IPS DF 6.9 (cell line): ENCODE measurements around the gene OTUD1.
A peak's percentile ranks its signal among the peaks of the same experiment; 100 is the strongest.

Experiments used
- DNase-seq: peaks from one replicate; pipeline ENCODE4 v3.0.0-alpha.2; 2013; ENCODE audit warnings: low read depth, low spot score
- H3K27ac ChIP-seq: one replicate; pipeline ENCODE4 v1.5.1; 2013; ENCODE audit warnings: low read length, control low read depth
- H3K27me3 ChIP-seq: 2 replicates; pipeline ENCODE4 v1.6.1; 2013; ENCODE audit warnings: mild to moderate bottlenecking, low read length; ENCODE audit not compliant: control insufficient read depth, insufficient read depth
- H3K36me3 ChIP-seq: 2 replicates; pipeline ENCODE4 v1.6.1; 2013; ENCODE audit warnings: low read length; ENCODE audit not compliant: control insufficient read depth, insufficient read depth
- H3K4me1 ChIP-seq: 2 replicates; pipeline ENCODE4 v1.6.1; 2013; ENCODE audit warnings: low read length; ENCODE audit not compliant: control insufficient read depth, insufficient read depth
- H3K4me3 ChIP-seq: 2 replicates; pipeline ENCODE4 v1.5.1; 2013; ENCODE audit warnings: mild to moderate bottlenecking, low read length
- H3K9me3 ChIP-seq: 2 replicates; pipeline ENCODE4 v1.6.1; 2013; ENCODE audit warnings: low read length, inconsistent platforms; ENCODE audit not compliant: control insufficient read depth, insufficient read depth
- WGBS: extraction: QIAGEN DNeasy Blood & Tissue Kit; methylation state at CpG from one replicate; pipeline ENCODE4 v1.1.7; 2013; ENCODE audit warnings: mixed read lengths, missing lambda C conversion rate; ENCODE audit not compliant: insufficient read length, insufficient coverage; 5-methylcytosine and 5-hydroxymethylcytosine counted together

The OTUD1 gene

GRCh38 chr10:23439961-23440889 is 1.4 kb downstream of the OTUD1 start:
- H3K27me3 ChIP-seq = no peaks in the 10 kb centered on the region
- no CpG with 5 or more reads among the region's 73 CpGs for WGBS
- H3K36me3 ChIP-seq = no peaks in the 10 kb centered on the region
- H3K9me3 ChIP-seq = no peaks in the 10 kb centered on the region
- no peak overlapping the region for H3K27ac ChIP-seq
- H3K4me3 ChIP-seq = peak overlapping the region; percentile 85; the same call in 1 of the 2 replicates
- DNase-seq = no peak
- H3K4me1 ChIP-seq = no peaks in the 10 kb centered on the region

- Histone ChIP-seq H3K4me3 (no peak overlapping the region), H3K9me3 (no peaks in the 10 kb centered on the region), H3K27ac (no peak overlapping the region), H3K4me1 (no peaks in the 10 kb centered on the region), H3K27me3 (no peaks in the 10 kb centered on the region), H3K36me3 (no peaks in the 10 kb centered on the region)
- WGBS = 100% methylated on average over 2 of the region's 3 CpGs
- no peak for DNase-seq
Measured at GRCh38 chr10:23441251-23441650, 2.4 kb downstream of the OTUD1 start.

- H3K27ac ChIP-seq = no peak overlapping the region
- H3K4me3 ChIP-seq = no peak overlapping the region
Measured at GRCh38 chr10:23442936-23443335, 4.1 kb downstream of the OTUD1 start.

GRCh38 chr10:23445591-23445990 is 6.7 kb downstream of the OTUD1 start:
- no peaks in the 10 kb centered on the region for H3K4me1 ChIP-seq
- DNase-seq = no peak

More at GRCh38 chr10:23442936-23443335, 4.1 kb downstream of the OTUD1 start:
- Histone ChIP-seq H3K27me3 (no peaks in the 10 kb centered on the region), H3K36me3 (no peaks in the 10 kb centered on the region), H3K4me1 (no peaks in the 10 kb centered on the region), H3K9me3 (no peaks in the 10 kb centered on the region)
- DNase-seq = no peak
- WGBS = no CpG with 5 or more reads among the region's 2 CpGs

GRCh38 chr10:23448323-23448722 is 9.4 kb downstream of the OTUD1 start:
- Histone ChIP-seq H3K4me3 (no peak overlapping the region), H3K27ac (no peak overlapping the region), H3K9me3 (no peaks in the 10 kb centered on the region), H3K36me3 (no peaks in the 10 kb centered on the region), H3K27me3 (no peaks in the 10 kb centered on the region), H3K4me1 (no peaks in the 10 kb centered on the region)
- WGBS = no CpG with 5 or more reads among the region's 2 CpGs
- DNase-seq = no peak

More at GRCh38 chr10:23445591-23445990, 6.7 kb downstream of the OTUD1 start:
- Histone ChIP-seq H3K36me3 (no peaks in the 10 kb centered on the region), H3K4me3 (no peak overlapping the region), H3K27me3 (no peaks in the 10 kb centered on the region), H3K9me3 (no peaks in the 10 kb centered on the region), H3K27ac (no peak overlapping the region)
- WGBS = no CpG with 5 or more reads among the region's 5 CpGs

- Histone ChIP-seq H3K4me3 (no peak overlapping the region), H3K36me3 (no peaks in the 10 kb centered on the region), H3K27me3 (no peaks in the 10 kb centered on the region), H3K27ac (no peak overlapping the region), H3K9me3 (no peaks in the 10 kb centered on the region), H3K4me1 (no peaks in the 10 kb centered on the region)
- WGBS = no CpG with 5 or more reads among the region's 7 CpGs
- DNase-seq = no peak
Measured at GRCh38 chr10:23448802-23449570, 10.1 kb downstream of the OTUD1 start.

GRCh38 chr10:23452033-23452655 is 13.3 kb downstream of the OTUD1 start:
- Histone ChIP-seq H3K27ac (no peak overlapping the region), H3K27me3 (0 out of 2 replicates have a peak, but pooled peaks cover 2% of the 10 kb centered on the region)
- no CpG with 5 or more reads among the region's 4 CpGs for WGBS

GRCh38 chr10:23453465-23453864 is 14.6 kb downstream of the OTUD1 start:
- peaks cover 2% of the 10 kb centered on the region; the same call in 1 of the 2 replicates for H3K4me1 ChIP-seq
- 0 out of 2 replicates have a peak, but pooled peaks cover 2% of the 10 kb centered on the region for H3K27me3 ChIP-seq
- H3K4me3 ChIP-seq = no peak overlapping the region
- DNase-seq = no peak
- no peaks in the 10 kb centered on the region for H3K36me3 ChIP-seq
- no peak overlapping the region for H3K27ac ChIP-seq
- WGBS = no CpG with 5 or more reads among the region's 4 CpGs
- no peaks in the 10 kb centered on the region; the same call in 1 of the 2 replicates for H3K9me3 ChIP-seq

More at GRCh38 chr10:23452033-23452655, 13.3 kb downstream of the OTUD1 start:
- no peaks in the 10 kb centered on the region for H3K36me3 ChIP-seq
- no peaks in the 10 kb centered on the region; the same call in 1 of the 2 replicates for H3K9me3 ChIP-seq
- no peak overlapping the region for H3K4me3 ChIP-seq
- H3K4me1 ChIP-seq = peaks cover 2% of the 10 kb centered on the region; the same call in 1 of the 2 replicates
- no peak for DNase-seq

GRCh38 chr10:23457632-23458417 is 18.9 kb downstream of the OTUD1 start:
- 0 out of 2 replicates have a peak, but pooled peaks cover 2% of the 10 kb centered on the region for H3K27me3 ChIP-seq
- no CpG with 5 or more reads among the region's 6 CpGs for WGBS

More at GRCh38 chr10:23457632-23458417, 18.9 kb downstream of the OTUD1 start:
- Histone ChIP-seq H3K9me3 (no peaks in the 10 kb centered on the region; the same call in 1 of the 2 replicates), H3K4me1 (peaks cover 7% of the 10 kb centered on the region), H3K4me3 (no peak overlapping the region), H3K27ac (no peak overlapping the region), H3K36me3 (no peaks in the 10 kb centered on the region)
- DNase-seq = no peak
